HG02852 (cell line): ENCODE results near the gene UBASH3A.
"Not testable (repeated sequence)": the region's sequence is repeated elsewhere in the genome, so short reads cannot be mapped to it uniquely, and the experiment has no call there.

Experiments used
- ATAC-seq: cut with Tn5 transposase; IDR thresholded peaks from one replicate; pipeline ENCODE4 v1.9.1; 2021; ENCODE audit warnings: mild to moderate bottlenecking, moderate library complexity; ENCODE audit not compliant: unreplicated experiment

Gene UBASH3A

DNA sequence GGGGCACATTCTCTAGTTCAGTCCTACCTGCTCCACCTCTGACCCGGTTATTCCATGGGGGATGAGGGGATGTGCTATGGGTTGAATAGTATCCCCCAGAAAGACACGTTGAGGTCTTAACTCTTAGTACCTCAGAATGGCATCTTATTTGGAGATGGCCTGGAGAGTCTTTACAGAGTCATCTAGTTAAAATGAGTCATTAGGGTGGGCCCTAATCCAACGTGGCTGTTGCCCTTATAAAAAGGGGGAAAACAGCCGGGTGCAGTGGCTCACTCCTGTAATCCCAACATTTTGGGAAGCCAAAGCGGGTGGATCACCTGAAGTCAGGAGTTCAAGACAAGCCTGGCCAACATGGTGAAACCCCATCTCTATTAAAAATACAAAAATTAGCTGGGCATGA, 13.5 kb upstream of the UBASH3A start:
- ATAC-seq, result no peak

DNA sequence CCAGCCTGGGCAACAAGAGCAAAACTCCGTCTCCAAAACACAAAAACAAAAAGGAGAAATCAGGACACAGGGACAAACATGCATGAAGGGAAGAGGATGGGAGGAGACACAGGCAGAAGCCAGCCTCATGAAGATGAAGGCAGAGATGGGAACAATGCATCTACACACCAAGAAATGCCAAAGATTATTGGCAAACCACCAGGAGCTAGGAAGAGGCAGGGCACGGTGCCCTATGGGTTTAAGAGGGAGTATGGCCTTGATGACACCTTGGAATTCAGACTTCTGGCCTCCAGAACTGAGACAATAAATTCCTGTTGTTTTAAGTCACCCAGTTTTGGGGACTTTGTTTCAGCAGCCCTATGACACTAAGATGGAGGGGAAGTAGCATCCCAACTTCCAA, 13.0 kb upstream of the UBASH3A start:
- ATAC-seq, result no peak

DNA sequence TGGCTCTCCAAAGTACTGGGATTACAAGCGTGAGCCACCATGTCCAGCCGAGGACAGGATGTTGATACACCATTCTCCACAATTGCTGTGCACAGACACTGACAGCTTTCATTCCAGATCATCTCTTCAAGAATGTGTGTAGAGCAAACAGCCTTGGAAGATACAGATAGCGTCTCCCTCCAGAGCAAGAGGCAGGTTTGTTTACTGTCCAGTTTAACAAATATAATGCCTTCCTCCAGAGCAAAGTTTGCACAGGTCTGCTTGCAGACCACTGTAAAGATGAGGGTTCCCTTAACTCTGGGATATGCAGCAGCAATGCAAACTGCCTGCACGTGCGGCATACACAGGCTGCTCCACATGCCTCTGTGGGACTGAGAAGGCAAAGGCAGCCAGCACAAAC, 12.4 kb upstream of the UBASH3A start:
- no peak for ATAC-seq

- ATAC-seq, result peak; percentile 75
These were observed 10.8 kb upstream of the UBASH3A start for GRCh38 chr21:42392731-42393442.

DNA sequence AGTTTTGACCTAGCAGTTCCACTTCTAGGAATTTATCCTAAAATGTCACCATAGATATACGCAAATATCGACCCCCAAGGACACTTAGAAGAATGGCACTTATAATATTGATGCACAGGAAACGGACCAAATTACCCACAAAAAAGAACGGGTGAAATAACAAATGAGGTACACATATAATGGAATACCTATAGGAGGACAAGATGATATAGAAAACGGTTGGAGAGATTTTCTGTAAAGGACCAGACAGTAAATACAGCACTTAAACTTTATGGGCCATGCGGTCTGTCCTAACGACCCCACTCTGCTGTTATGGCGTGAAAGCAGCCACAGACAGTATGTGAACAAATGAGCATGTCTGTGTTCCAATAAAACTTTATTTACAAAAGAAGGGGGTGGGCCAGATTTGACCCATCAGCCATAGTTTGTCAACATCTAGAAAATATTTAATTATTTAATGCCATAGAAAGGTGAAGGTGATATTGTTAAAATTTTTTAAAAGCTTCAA, 10.2 kb upstream of the UBASH3A start:
- ATAC-seq, result no peak

DNA sequence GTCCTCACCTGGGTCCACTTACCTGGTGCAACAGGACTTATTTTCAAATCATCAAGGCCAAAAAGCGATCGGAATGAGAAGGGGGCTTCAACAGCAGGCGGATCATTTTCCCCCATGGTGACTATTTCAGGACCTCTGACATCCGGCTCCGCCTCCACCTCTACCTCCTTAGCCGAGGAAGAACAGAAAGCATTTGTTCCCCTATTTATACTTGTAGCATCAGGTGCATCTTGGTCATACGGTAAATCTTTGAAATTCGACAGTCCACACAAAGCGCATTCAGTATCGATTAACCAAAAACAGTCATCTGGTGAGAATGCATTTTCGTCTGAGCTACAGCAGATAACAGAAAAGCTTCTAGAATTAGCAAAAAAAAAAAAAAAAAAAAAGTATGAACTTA, 8.4 kb upstream of the UBASH3A start:
- ATAC-seq, result no peak

DNA sequence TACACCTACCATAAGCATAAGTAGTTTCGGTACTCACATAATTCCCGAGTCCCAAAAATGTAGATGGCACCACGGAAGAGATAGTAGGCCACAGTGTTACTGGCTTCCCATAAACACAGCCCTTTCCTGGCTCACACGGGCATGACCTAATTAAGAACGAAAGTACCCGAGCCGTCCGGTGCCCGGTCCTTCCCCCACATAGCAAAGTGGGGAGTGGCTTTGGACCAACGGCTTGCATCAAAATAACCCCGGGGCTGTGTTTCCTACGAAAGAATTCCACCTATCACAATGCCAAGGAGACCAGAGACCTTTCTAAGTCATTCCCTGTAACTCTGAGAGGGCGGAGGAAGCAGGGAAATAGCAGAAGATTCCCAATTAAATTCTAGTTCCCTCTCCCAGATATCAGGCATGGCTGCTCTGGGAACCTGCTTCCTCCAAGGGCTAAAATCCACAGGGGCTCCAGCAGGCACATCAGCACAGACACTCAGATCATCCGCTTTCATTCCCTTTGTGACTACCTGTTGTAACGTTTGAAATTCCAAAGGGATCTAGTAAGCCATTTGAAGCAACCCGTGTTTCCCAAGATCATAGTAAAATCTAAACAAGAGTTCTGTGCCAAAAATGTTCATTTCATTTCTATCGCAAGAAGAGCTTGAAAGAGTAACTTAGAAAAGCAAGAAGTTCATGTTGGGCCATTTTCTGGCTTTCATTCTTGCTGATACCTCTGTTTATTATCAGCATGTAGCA, 7.6 kb upstream of the UBASH3A start, which contains the start of gene TMPRSS3:
TMPRSS3 (minus strand) TSS at position 148 of the 747 bp plus-strand sequence. CDS start 635 bp downstream, outside the sequence.
- ATAC-seq, result no peak

DNA sequence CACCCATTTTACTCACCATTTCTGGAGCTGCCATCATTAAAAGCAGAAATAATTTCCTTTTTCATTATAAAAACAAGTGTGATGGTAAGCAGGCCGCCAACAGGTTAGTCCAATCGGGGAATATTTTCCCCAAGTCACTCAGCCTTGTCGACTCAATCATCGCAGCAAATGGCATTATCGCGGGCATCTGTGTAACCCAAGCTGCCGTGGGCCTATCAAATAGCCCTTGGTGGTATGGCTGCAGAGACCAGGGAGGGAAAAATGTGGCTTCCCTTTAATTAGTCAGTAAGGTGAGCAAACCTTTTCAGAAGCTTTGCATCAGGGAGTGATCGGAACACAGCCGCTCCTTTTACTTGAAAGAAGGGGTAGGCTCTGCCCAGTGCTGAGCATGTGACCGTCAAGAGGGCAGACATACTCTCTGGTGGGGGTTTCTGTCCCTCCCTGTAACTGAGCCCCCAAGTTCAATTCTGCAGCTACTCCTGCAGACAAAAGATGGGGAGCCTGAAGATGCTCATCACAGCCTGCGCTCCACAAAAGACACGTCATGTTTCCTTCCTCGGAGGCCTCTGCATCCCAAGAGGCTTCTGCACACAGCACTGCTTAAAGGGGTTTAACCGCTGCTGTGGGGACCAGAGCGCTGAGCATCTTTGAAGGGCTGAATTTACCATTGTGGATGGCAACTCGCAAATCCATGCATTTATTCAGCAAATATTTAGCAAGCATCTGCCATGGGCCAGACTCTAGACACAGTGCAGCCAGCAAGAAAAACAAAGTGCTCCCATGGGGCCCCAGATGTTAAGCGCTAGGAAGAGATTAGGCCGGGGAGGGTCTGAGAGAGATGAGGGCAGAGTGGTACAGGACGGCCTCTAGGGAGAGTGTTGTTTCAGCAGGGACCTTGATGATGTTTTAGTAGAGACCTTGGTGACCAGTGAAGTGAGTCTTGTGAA, 6.6 kb upstream of the UBASH3A start:
- ATAC-seq, result no peak

DNA sequence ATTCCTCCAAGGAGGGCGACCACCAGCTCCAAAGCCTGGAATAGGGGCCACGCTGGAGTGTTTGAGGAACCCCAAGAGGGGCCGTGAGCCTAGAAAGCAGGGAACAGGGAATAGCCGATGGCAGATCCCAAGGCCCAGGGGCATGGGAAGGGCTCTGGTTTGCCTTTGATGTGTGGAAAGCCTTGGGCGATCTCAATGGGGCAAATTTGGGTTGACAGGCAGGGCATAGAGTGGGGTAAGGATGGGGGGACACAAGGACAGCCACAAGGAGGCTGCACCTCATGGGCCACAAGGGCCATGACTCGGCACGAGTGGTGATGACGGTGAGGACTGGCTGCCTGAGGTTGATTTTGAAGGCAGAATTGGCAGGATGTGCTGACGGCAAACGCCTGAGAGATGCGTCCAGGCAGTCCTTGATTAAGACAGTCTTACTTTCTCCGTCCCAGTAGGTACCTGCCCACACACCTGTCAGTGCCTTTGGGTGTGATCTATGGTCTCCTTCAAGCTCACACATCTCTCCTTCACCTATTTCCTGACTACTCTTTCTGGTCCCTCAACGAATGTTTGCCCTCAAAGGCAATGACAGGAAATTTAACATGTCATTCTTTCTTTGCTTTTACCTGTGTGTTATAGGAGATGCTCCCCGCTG, 5.8 kb upstream of the UBASH3A start:
- ATAC-seq, result no peak

GRCh38 chr21:42398436-42399028, 5.2 kb upstream of the UBASH3A start:
- no peak for ATAC-seq

DNA sequence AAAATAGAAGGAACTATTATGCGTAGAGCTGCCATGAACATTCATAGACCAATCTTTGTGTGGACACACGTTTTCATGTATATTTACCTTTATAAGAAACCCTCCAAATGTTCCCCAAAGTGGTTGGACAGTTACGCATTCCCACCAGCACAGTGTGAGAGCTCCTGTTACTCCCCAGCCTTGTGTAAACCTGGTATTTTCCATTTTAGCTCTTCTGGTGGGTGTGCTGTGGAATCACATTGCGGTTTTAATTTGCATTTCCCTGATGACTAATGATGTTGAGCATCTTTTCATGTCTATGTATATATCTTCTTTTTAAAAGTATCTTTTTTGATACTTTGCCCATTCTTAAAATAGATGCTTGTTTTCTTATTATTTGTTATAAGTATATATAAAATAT, 3.2 kb upstream of the UBASH3A start:
- no peak for ATAC-seq

DNA sequence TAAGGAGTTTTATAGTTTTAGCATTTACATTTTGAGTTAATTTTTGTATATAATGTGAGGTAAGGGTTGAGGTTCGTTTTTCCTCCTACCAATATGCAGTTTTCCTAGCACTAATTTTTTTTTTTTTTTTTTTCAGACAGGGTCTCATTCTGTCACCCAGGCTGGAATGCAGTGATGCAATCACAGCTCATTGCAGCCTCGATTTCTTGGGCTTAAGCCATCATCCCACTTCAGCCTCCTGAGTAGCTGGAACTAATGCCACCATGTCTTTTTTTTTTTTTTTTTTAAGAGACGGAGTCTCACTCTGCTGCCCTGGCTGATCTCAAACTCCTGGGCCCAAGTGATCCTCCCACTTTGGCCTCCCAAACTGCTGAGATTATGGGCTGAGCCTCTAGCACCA, 2.5 kb upstream of the UBASH3A start:
- no peak for ATAC-seq

DNA sequence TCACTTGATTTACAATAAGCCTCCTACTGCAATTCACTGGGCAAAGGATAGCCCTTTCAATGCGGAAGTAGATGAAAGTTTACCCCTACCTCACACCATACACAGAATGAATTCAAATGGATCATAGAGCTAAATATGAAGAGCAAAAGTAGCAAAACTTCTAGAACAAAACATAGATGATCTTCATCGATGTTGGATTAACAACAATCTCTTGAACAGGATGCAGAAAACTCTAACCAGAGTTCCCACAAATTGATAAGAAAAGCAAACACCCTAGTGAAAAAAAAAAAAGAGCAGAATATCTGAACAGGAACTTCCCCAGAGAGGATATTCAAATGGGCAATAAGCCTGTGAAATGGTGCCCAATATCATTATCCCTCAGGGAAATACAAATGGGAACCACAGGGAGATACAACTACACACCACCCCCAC, 1.9 kb upstream of the UBASH3A start:
- no peak for ATAC-seq

DNA sequence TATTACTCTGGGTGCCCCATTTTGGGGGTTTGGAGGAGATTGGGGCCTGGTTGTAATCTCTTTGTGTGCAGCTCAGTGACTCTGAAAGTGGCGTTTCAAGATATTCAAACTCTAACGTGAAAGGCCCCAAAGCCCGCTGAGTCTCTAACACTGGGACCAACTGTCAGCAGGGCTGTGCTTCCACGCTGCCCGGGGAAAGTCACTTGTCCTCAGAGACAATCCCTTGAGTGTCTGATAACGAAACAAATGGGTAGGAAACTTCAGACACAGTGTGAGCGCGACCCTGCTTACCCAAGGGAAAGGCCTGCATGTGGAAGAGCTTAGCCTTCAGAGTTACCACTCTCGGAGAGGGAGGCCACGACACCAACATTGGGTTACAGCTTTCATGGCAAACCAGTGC, 837 bp downstream of the UBASH3A start:
- ATAC-seq, result no peak

- ATAC-seq, result no peak
These were observed 1.6 kb downstream of the UBASH3A start for GRCh38 chr21:42405064-42406013.

- no peak for ATAC-seq
These were observed 2.5 kb downstream of the UBASH3A start for GRCh38 chr21:42406201-42406621.

- ATAC-seq, result no peak
These were observed 3.2 kb downstream of the UBASH3A start for GRCh38 chr21:42406866-42407265.

DNA sequence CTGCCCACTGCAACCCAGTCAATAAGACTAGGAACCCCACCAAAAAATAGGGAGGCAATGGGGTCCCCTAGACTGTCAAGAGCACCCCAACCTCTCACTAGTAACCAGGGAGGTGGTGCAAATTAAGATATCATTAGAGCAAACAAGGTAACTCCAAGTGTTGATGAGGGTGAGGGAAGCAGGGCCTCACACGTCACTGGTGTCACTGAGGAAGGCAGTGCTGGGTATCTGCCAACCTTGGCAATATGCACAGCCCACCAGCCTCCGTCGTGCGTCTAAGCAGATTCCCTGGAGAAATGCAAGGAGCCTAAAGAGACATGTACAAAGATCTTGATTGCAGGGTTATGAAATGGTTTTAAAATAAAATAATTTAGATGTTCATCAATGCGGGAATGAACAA, 3.8 kb downstream of the UBASH3A start:
- ATAC-seq, result no peak

GRCh38 chr21:42408718-42409117, 5.0 kb downstream of the UBASH3A start:
- ATAC-seq, result not testable (repeated sequence)
